ENCODE results near the gene SMURF1. TPM values are rescaled to one million over a fixed set of nuclear protein-coding genes. Genes with fewer than 3 reads are reported as not detected.

SMURF1 gene
- total RNA-seq, 1 donor from 2014 or later, result 44.7 TPM

DNA sequence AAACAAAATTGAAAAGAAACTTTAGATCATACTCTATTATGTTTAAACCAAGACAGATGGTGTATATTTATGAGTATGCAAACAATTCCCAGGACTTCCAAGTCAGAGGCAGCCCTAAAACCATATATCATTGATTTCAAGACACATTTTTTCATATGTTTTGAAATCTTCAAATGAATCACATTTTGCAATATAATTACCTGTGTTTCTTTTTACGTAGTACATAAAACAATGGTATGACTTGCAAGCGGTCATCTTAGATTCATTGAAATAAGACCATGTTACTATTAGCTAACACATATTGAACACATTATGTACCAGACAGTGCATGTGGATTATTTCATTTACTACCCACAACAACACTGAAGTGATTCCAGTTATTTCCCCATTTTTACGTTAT is 14.9 kb downstream of the SMURF1 start:
- Mint-ChIP-seq H3K9me3 (ENCODE audit: unreplicated experiment) (no peaks in the 10 kb centered on the region), H3K27ac (ENCODE audit: unreplicated experiment) (no peak overlapping the region), H3K4me3 (ENCODE audit: unreplicated experiment) (no peak overlapping the region), H3K4me1 (ENCODE audit: low read depth, unreplicated experiment) (peaks cover 42% of the 10 kb centered on the region), H3K27me3 (ENCODE audit: low read depth, unreplicated experiment) (no peaks in the 10 kb centered on the region), H3K36me3 (ENCODE audit: low read depth, unreplicated experiment) (peaks cover 5% of the 10 kb centered on the region)
- Histone ChIP-seq H3K27me3 (ENCODE audit: insufficient read depth, low read length) (no peaks in the 10 kb centered on the region), H3K4me2 (ENCODE audit: low read length) (no peak overlapping the region), H3K4me1 (ENCODE audit: insufficient read depth, low read length) (peaks cover 13% of the 10 kb centered on the region), H4K20me1 (ENCODE audit: insufficient read depth, low read length) (peaks cover 93% of the 10 kb centered on the region), H2AFZ (ENCODE audit: low read depth, low read length) (no peak overlapping the region), H3K79me2 (ENCODE audit: insufficient read depth, low read length) (peaks cover 100% of the 10 kb centered on the region), H3K27ac (ENCODE audit: low read depth, low read length) (no peak overlapping the region), H3K4me3 (ENCODE audit: insufficient read depth, low read depth, low read length) (no peak overlapping the region), H3K9me3 (ENCODE audit: insufficient read depth, low read depth, low read length) (no peaks in the 10 kb centered on the region), H3K9ac (ENCODE audit: low read length) (no peak overlapping the region), H3K36me3 (ENCODE audit: insufficient read depth, low read length) (no peaks in the 10 kb centered on the region)
- TF ChIP-seq, protein P1, sequence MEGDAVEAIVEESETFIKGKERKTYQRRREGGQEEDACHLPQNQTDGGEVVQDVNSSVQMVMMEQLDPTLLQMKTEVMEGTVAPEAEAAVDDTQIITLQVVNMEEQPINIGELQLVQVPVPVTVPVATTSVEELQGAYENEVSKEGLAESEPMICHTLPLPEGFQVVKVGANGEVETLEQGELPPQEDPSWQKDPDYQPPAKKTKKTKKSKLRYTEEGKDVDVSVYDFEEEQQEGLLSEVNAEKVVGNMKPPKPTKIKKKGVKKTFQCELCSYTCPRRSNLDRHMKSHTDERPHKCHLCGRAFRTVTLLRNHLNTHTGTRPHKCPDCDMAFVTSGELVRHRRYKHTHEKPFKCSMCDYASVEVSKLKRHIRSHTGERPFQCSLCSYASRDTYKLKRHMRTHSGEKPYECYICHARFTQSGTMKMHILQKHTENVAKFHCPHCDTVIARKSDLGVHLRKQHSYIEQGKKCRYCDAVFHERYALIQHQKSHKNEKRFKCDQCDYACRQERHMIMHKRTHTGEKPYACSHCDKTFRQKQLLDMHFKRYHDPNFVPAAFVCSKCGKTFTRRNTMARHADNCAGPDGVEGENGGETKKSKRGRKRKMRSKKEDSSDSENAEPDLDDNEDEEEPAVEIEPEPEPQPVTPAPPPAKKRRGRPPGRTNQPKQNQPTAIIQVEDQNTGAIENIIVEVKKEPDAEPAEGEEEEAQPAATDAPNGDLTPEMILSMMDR (IDR thresholded peaks at IDR 0.05; ENCODE audit: insufficient read depth, low read depth, low read length), result no peak
- TF ChIP-seq EZH2 (IDR thresholded peaks at IDR 0.05; ENCODE audit: insufficient read depth, low read length), result no peak
- FAIRE-seq (no peak), DNase-seq (ENCODE audit: low read depth) (no peak)

DNA sequence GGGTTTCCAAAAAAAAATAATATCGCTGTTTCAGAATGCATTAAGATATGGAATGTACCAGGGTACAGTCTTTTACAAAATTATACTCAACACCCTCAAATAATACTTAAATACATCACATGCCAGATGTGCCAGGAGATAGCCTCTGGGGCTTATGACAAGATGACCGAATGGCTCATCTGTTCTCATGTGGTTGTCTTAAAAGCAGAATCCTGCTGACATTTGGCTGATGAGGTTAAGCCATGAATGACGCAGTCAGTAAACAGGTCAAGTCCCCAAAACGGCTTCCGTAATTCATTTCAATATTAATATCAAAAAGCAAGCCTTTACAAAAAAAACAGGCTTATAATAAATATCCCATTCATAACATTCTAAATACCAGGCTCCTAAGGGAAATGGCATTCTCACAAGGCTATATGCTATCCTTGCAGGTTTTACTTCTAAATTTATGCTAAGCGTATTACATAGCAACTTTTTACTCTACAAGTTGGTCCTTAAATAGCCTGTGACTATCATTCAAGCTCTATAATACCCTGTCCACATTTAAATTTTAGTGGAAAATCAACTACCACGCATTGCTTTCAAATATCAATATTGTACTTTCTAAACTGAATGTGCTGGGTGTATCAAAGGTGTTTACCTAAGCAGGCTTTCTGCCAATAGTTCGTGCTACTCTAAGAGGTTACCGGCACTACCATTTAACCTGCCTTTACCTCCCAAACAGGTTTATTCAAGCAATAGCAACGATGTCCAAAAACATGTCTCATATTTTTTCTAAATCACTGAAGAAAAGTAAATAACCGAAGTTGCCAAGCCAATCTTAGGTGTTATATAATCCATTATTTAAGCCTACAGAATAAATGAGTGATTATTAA is 15.6 kb downstream of the SMURF1 start:
- TF ChIP-seq EZH2 (IDR thresholded peaks at IDR 0.05; ENCODE audit: insufficient read depth, low read length), result no peak
- TF ChIP-seq, protein P1 (IDR thresholded peaks at IDR 0.05; ENCODE audit: insufficient read depth, low read depth, low read length), result no peak
- no peak overlapping the region for H3K4me3 Mint-ChIP-seq (ENCODE audit: unreplicated experiment)
- no peaks in the 10 kb centered on the region for H3K27me3 Mint-ChIP-seq (ENCODE audit: low read depth, unreplicated experiment)
- Histone ChIP-seq H3K9me3 (ENCODE audit: insufficient read depth, low read depth, low read length) (no peaks in the 10 kb centered on the region), H3K27ac (ENCODE audit: low read depth, low read length) (no peak overlapping the region), H3K4me3 (ENCODE audit: insufficient read depth, low read depth, low read length) (no peak overlapping the region), H3K36me3 (ENCODE audit: insufficient read depth, low read length) (no peaks in the 10 kb centered on the region), H4K20me1 (ENCODE audit: insufficient read depth, low read length) (peaks cover 93% of the 10 kb centered on the region), H3K9ac (ENCODE audit: low read length) (no peak overlapping the region), H3K27me3 (ENCODE audit: insufficient read depth, low read length) (no peaks in the 10 kb centered on the region), H2AFZ (ENCODE audit: low read depth, low read length) (no peak overlapping the region), H3K79me2 (ENCODE audit: insufficient read depth, low read length) (peaks cover 100% of the 10 kb centered on the region), H3K4me1 (ENCODE audit: insufficient read depth, low read length) (peaks cover 6% of the 10 kb centered on the region), H3K4me2 (ENCODE audit: low read length) (no peak overlapping the region)
- H3K4me1 Mint-ChIP-seq (ENCODE audit: low read depth, unreplicated experiment), result peaks cover 40% of the 10 kb centered on the region
- no peak for FAIRE-seq
- peaks cover 5% of the 10 kb centered on the region for H3K36me3 Mint-ChIP-seq (ENCODE audit: low read depth, unreplicated experiment)
- H3K27ac Mint-ChIP-seq (ENCODE audit: unreplicated experiment), result no peak overlapping the region
- no peaks in the 10 kb centered on the region for H3K9me3 Mint-ChIP-seq (ENCODE audit: unreplicated experiment)
- no peak for DNase-seq (ENCODE audit: low read depth)

DNA sequence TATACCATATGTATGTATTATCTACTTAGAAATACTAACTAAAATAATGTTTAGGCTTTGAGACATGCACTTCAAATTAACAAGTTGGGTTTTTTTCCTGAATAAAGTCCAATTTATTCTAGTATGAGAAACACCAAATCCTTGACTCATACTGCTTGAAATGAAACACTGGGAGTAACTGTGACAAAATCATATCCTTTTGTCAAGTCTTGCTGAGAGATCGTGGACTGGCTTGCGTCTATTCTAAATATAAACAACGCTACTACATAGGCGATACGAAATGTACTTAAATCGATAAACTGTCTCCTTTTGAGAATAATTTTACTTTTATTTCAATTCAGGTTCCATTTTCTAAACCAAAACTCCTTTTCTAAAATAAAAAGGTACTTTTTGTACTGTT is 16.3 kb downstream of the SMURF1 start:
- peaks cover 5% of the 10 kb centered on the region for H3K36me3 Mint-ChIP-seq (ENCODE audit: low read depth, unreplicated experiment)
- Histone ChIP-seq H3K9ac (ENCODE audit: low read length) (no peak overlapping the region), H3K4me2 (ENCODE audit: low read length) (no peak overlapping the region), H3K27ac (ENCODE audit: low read depth, low read length) (no peak overlapping the region), H3K4me1 (ENCODE audit: insufficient read depth, low read length) (no peaks in the 10 kb centered on the region), H4K20me1 (ENCODE audit: insufficient read depth, low read length) (peaks cover 92% of the 10 kb centered on the region), H3K36me3 (ENCODE audit: insufficient read depth, low read length) (no peaks in the 10 kb centered on the region), H3K27me3 (ENCODE audit: insufficient read depth, low read length) (no peaks in the 10 kb centered on the region), H3K9me3 (ENCODE audit: insufficient read depth, low read depth, low read length) (no peaks in the 10 kb centered on the region), H2AFZ (ENCODE audit: low read depth, low read length) (no peak overlapping the region), H3K79me2 (ENCODE audit: insufficient read depth, low read length) (peaks cover 100% of the 10 kb centered on the region), H3K4me3 (ENCODE audit: insufficient read depth, low read depth, low read length) (no peak overlapping the region)
- H3K27ac Mint-ChIP-seq (ENCODE audit: unreplicated experiment), result no peak overlapping the region
- peaks cover 33% of the 10 kb centered on the region for H3K4me1 Mint-ChIP-seq (ENCODE audit: low read depth, unreplicated experiment)
- TF ChIP-seq, protein P1 (IDR thresholded peaks at IDR 0.05; ENCODE audit: insufficient read depth, low read depth, low read length), result no peak
- TF ChIP-seq EZH2 (IDR thresholded peaks at IDR 0.05; ENCODE audit: insufficient read depth, low read length), result no peak
- no peak for FAIRE-seq
- H3K4me3 Mint-ChIP-seq (ENCODE audit: unreplicated experiment), result no peak overlapping the region
- H3K9me3 Mint-ChIP-seq (ENCODE audit: unreplicated experiment), result no peaks in the 10 kb centered on the region
- no peaks in the 10 kb centered on the region for H3K27me3 Mint-ChIP-seq (ENCODE audit: low read depth, unreplicated experiment)
- DNase-seq (ENCODE audit: low read depth), result no peak
